ENCODE results near the gene FAM13C.

- TF ChIP-seq SMARCE1 (IDR thresholded peaks at IDR 0.05; ENCODE audit: borderline replicate concordance) (no peak), HMG20A (CRISPR knock-in tag; IDR thresholded peaks at IDR 0.05; ENCODE audit: borderline replicate concordance) (no peak), MEIS1 (CRISPR knock-in tag; IDR thresholded peaks at IDR 0.05; ENCODE audit: borderline replicate concordance) (no peak), ZNF414 (CRISPR knock-in tag; IDR thresholded peaks at IDR 0.05) (no peak), EP300 (IDR thresholded peaks at IDR 0.05; ENCODE audit: low read depth in 2 of 2, low read length in 2 of 2) (no peak), EP300 (CRISPR knock-in tag; IDR thresholded peaks at IDR 0.05; ENCODE audit: borderline replicate concordance) (no peak), AKAP8 (CRISPR knock-in tag; IDR thresholded peaks at IDR 0.05) (no peak), HINFP (CRISPR knock-in tag; IDR thresholded peaks at IDR 0.05; ENCODE audit: low read depth) (no peak), CREBL2 (CRISPR knock-in tag; IDR thresholded peaks at IDR 0.05; ENCODE audit: borderline replicate concordance) (no peak), PATZ1 (CRISPR knock-in tag; IDR thresholded peaks at IDR 0.05) (no peak)
Measured at GRCh38 chr10:59245686-59246085, 116.7 kb downstream of the FAM13C start.

Data from HepG2 (cell line).